ENCODE data around the gene WNT2B.
"Not testable (repeated sequence)": the region's sequence is repeated elsewhere in the genome, so short reads cannot be mapped to it uniquely, and the experiment has no call there.

Gene WNT2B

GRCh38 chr1:112466078-112466660 is 42.6 kb upstream of the WNT2B start:
- peak; percentile 95 for DNase-seq (ENCODE audit: low read depth)
- H3K4me3 ChIP-seq (ENCODE audit: low read length) = peak overlapping the region; percentile 46
- peak; percentile 75 for TF ChIP-seq CTCF (IDR thresholded peaks at IDR 0.05; ENCODE audit: insufficient read depth, low read depth, low read length, missing control alignments)

GRCh38 chr1:112470324-112470723 is 38.4 kb upstream of the WNT2B start:
- H3K4me3 ChIP-seq (ENCODE audit: low read length) = not testable (repeated sequence)
- DNase-seq (ENCODE audit: low read depth) = peak; percentile 66

GRCh38 chr1:112470966-112471365 is 37.8 kb upstream of the WNT2B start:
- no peak for TF ChIP-seq CTCF (IDR thresholded peaks at IDR 0.05; ENCODE audit: insufficient read depth, low read depth, low read length, missing control alignments)
- H3K4me3 ChIP-seq (ENCODE audit: low read length) = no peak overlapping the region
- no peak for DNase-seq (ENCODE audit: low read depth)

GRCh38 chr1:112472142-112472541 is 36.6 kb upstream of the WNT2B start:
- TF ChIP-seq CTCF (IDR thresholded peaks at IDR 0.05; ENCODE audit: insufficient read depth, low read depth, low read length, missing control alignments) = no peak
- H3K4me3 ChIP-seq (ENCODE audit: low read length) = no peak overlapping the region
- DNase-seq (ENCODE audit: low read depth) = no peak

- no peak overlapping the region for H3K4me3 ChIP-seq (ENCODE audit: low read length)
- no peak for DNase-seq (ENCODE audit: low read depth)
- no peak for TF ChIP-seq CTCF (IDR thresholded peaks at IDR 0.05; ENCODE audit: insufficient read depth, low read depth, low read length, missing control alignments)
Observed at GRCh38 chr1:112477550-112477949, 31.2 kb upstream of the WNT2B start.

- no peak for DNase-seq (ENCODE audit: low read depth)
- H3K4me3 ChIP-seq (ENCODE audit: low read length) = no peak overlapping the region
- no peak for TF ChIP-seq CTCF (IDR thresholded peaks at IDR 0.05; ENCODE audit: insufficient read depth, low read depth, low read length, missing control alignments)
Observed at GRCh38 chr1:112478314-112478713, 30.5 kb upstream of the WNT2B start.

- DNase-seq (ENCODE audit: low read depth); H3K4me3 ChIP-seq (ENCODE audit: low read length): not testable (repeated sequence)
Observed at GRCh38 chr1:112486063-112486462, 22.7 kb upstream of the WNT2B start.

- H3K4me3 ChIP-seq (ENCODE audit: low read length) = not testable (repeated sequence)
- peak; percentile 34 for DNase-seq (ENCODE audit: low read depth)
Observed at GRCh38 chr1:112487686-112488085, 21.1 kb upstream of the WNT2B start.

GRCh38 chr1:112488141-112488540 is 20.6 kb upstream of the WNT2B start:
- no peak for DNase-seq (ENCODE audit: low read depth)
- H3K4me3 ChIP-seq (ENCODE audit: low read length) = no peak overlapping the region
- no peak for TF ChIP-seq CTCF (IDR thresholded peaks at IDR 0.05; ENCODE audit: insufficient read depth, low read depth, low read length, missing control alignments)
